Astrocyte (in vitro differentiated cells and primary cell): ENCODE measurements around the gene ALCAM.

ENCODE experiments used
- EZH2 ChIP-seq: IDR thresholded peaks from 2 replicates; pipeline ENCODE4 v1.6.1; 2012; ENCODE audit warnings: mild to moderate bottlenecking, low read length, inconsistent platforms; ENCODE audit not compliant: insufficient read depth
- TF ChIP-seq, protein P1 (sequence below): IDR thresholded peaks from 2 replicates; pipeline ENCODE4 v1.5.1; 2011; ENCODE audit warnings: low read depth, mild to moderate bottlenecking, inconsistent platforms, low read length, moderate library complexity; ENCODE audit not compliant: insufficient read depth

- TF ChIP-seq, protein P1, sequence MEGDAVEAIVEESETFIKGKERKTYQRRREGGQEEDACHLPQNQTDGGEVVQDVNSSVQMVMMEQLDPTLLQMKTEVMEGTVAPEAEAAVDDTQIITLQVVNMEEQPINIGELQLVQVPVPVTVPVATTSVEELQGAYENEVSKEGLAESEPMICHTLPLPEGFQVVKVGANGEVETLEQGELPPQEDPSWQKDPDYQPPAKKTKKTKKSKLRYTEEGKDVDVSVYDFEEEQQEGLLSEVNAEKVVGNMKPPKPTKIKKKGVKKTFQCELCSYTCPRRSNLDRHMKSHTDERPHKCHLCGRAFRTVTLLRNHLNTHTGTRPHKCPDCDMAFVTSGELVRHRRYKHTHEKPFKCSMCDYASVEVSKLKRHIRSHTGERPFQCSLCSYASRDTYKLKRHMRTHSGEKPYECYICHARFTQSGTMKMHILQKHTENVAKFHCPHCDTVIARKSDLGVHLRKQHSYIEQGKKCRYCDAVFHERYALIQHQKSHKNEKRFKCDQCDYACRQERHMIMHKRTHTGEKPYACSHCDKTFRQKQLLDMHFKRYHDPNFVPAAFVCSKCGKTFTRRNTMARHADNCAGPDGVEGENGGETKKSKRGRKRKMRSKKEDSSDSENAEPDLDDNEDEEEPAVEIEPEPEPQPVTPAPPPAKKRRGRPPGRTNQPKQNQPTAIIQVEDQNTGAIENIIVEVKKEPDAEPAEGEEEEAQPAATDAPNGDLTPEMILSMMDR: no peak
- TF ChIP-seq EZH2: no peak
These were observed 204.3 kb downstream of the ALCAM start for GRCh38 chr3:105571005-105571404.
